WTC11 (cell line): ENCODE results near the gene HRCT1. TPM values are rescaled to one million over a fixed set of nuclear protein-coding genes. Genes with fewer than 3 reads are reported as not detected.
"Not testable (repeated sequence)": the region's sequence is repeated elsewhere in the genome, so short reads cannot be mapped to it uniquely, and the experiment has no call there.

Experiments used
- ATAC-seq: fragments of 200-7000 bp; cut with Tn5 transposase; 2 replicates; pipeline ENCODE4 v1.10.0; 2021; ENCODE audit warnings: mild to moderate bottlenecking, moderate library complexity
- CTCF ChIA-PET: fragments of 300-600 bp; sonication (Branson Sonifier 250); formaldehyde crosslinking; loops from one replicate; lab custom pipeline; 2021; ENCODE audit warnings: antibody characterized with exemption; lab: Charles Lee
- POLR2A ChIA-PET: fragments of 350-600 bp; sonication (Branson Sonifier 250); formaldehyde crosslinking; loops from one replicate; lab custom pipeline; 2021; ENCODE audit warnings: antibody characterized with exemption; lab: Charles Lee
- DNase-seq: peaks from one replicate; pipeline ENCODE4 v3.0.0; 2021; ENCODE audit warnings: low spot score
- H3K27ac Mint-ChIP-seq: 2 replicates; pipeline ENCODE4 v1.8.0; 2021; ENCODE audit warnings: mixed read lengths
- H3K27me3 Mint-ChIP-seq: 2 replicates; pipeline ENCODE4 v1.8.0; 2021; ENCODE audit warnings: low read depth, mild to moderate bottlenecking, moderate library complexity, mixed read lengths
- H3K36me3 Mint-ChIP-seq: 2 replicates; pipeline ENCODE4 v1.8.0; 2021; ENCODE audit warnings: mixed read lengths
- H3K4me1 Mint-ChIP-seq: 2 replicates; pipeline ENCODE4 v1.8.0; 2022; ENCODE audit warnings: mixed read lengths
- H3K4me3 Mint-ChIP-seq: 2 replicates; pipeline ENCODE4 v1.8.0; 2021; ENCODE audit warnings: mild to moderate bottlenecking, moderate library complexity, mixed read lengths
- H3K9me3 Mint-ChIP-seq: 2 replicates; pipeline ENCODE4 v1.8.0; 2021; ENCODE audit warnings: mixed read lengths
- ATF1 ChIP-seq: sonication (generic); formaldehyde crosslinking; IDR thresholded peaks from 2 replicates; pipeline ENCODE4 v1.8.1; 2023; ENCODE audit warnings: mild to moderate bottlenecking, moderate library complexity, missing genetic modification reagents
- CBFB ChIP-seq: sonication (generic); formaldehyde crosslinking; IDR thresholded peaks from 2 replicates; pipeline ENCODE4 v1.8.1; 2022; ENCODE audit warnings: mild to moderate bottlenecking, low read depth, missing genetic modification reagents
- GRHL2 ChIP-seq: fragments of 250-450 bp; sonication (Bioruptor Pico); IDR thresholded peaks from 2 replicates; pipeline ENCODE4 v1.8.0; 2022; ENCODE audit warnings: mild to moderate bottlenecking, moderate library complexity; ENCODE audit not compliant: insufficient replicate concordance, severe bottlenecking
- IRF2 ChIP-seq: sonication (generic); formaldehyde crosslinking; IDR thresholded peaks from 2 replicates; pipeline ENCODE4 v1.8.0; 2022; ENCODE audit warnings: low read depth, missing genetic modification reagents, borderline replicate concordance
- MYBL2 ChIP-seq: sonication (generic); formaldehyde crosslinking; IDR thresholded peaks from 2 replicates; pipeline ENCODE4 v1.8.1; 2023; ENCODE audit warnings: mild to moderate bottlenecking, moderate library complexity, missing genetic modification reagents
- NFATC4 ChIP-seq: fragments of 250-450 bp; sonication (Bioruptor Pico); IDR thresholded peaks from 2 replicates; pipeline ENCODE4 v1.9.0; 2021; ENCODE audit warnings: mild to moderate bottlenecking
- NFE2L1 ChIP-seq: sonication (generic); formaldehyde crosslinking; IDR thresholded peaks from 2 replicates; pipeline ENCODE4 v1.8.1; 2023; ENCODE audit warnings: missing genetic modification reagents
- OVOL2 ChIP-seq: fragments of 250-450 bp; sonication (Bioruptor Pico); IDR thresholded peaks from 2 replicates; pipeline ENCODE4 v1.9.0; 2021; ENCODE audit warnings: mild to moderate bottlenecking, borderline replicate concordance
- SMAD3 ChIP-seq: sonication (generic); formaldehyde crosslinking; IDR thresholded peaks from 2 replicates; pipeline ENCODE4 v1.8.0; 2022; ENCODE audit warnings: missing genetic modification reagents, mild to moderate bottlenecking, borderline replicate concordance
- ZNF138 ChIP-seq: sonication (generic); formaldehyde crosslinking; conservative IDR thresholded peaks from 2 replicates; pipeline ENCODE4 v1.8.1; 2022; ENCODE audit warnings: mild to moderate bottlenecking, moderate library complexity, missing genetic modification reagents
- ZNF671 ChIP-seq: fragments of 250-450 bp; sonication (Bioruptor Pico); IDR thresholded peaks from 2 replicates; pipeline ENCODE4 v1.8.0; 2021; ENCODE audit warnings: mild to moderate bottlenecking
- total RNA-seq: library from RNA; stranded (reverse); gene quantifications from 3 replicates; pipeline ENCODE4 v1.2.3, GENCODE V29; 2021
- TF ChIP-seq, protein P1 (sequence below): fragments of 250-450 bp; sonication (Bioruptor Pico); IDR thresholded peaks from 2 replicates; pipeline ENCODE4 v1.9.0; 2021; ENCODE audit warnings: mild to moderate bottlenecking
- TF ChIP-seq, protein P2 (sequence below): fragments of 250-450 bp; sonication (Bioruptor Pico); IDR thresholded peaks from 2 replicates; pipeline ENCODE4 v2.1.2; 2022; ENCODE audit warnings: mild to moderate bottlenecking, moderate library complexity
- TF ChIP-seq, protein P3 (sequence below): fragments of 200-600 bp; IDR thresholded peaks from 2 replicates; pipeline ENCODE4 v1.8.0; 2022; ENCODE audit warnings: antibody characterized with exemption
- TF ChIP-seq, protein P4 (sequence below): fragments of 250-450 bp; sonication (Bioruptor Pico); IDR thresholded peaks from 2 replicates; pipeline ENCODE4 v1.8.0; 2021; ENCODE audit warnings: mild to moderate bottlenecking
- TF ChIP-seq, protein P5 (sequence below): sonication (generic); formaldehyde crosslinking; IDR thresholded peaks from 2 replicates; pipeline ENCODE4 v1.8.1; 2023; ENCODE audit warnings: mild to moderate bottlenecking, missing genetic modification reagents
- TF ChIP-seq, protein P6 (sequence below): sonication (generic); formaldehyde crosslinking; IDR thresholded peaks from 2 replicates; pipeline ENCODE4 v1.8.1; 2022; ENCODE audit warnings: mild to moderate bottlenecking, missing genetic modification reagents, moderate library complexity, borderline replicate concordance
- TF ChIP-seq, protein P7 (sequence below): sonication (generic); formaldehyde crosslinking; conservative IDR thresholded peaks from 2 replicates; pipeline ENCODE4 v1.8.1; 2022; ENCODE audit warnings: mild to moderate bottlenecking, missing genetic modification reagents
- TF ChIP-seq, protein P8 (sequence below): sonication (generic); formaldehyde crosslinking; IDR thresholded peaks from 2 replicates; pipeline ENCODE4 v1.8.0; 2022; ENCODE audit warnings: missing genetic modification reagents

The HRCT1 gene
- total RNA-seq, 1 experiment from 2014 or later = not detected

DNA sequence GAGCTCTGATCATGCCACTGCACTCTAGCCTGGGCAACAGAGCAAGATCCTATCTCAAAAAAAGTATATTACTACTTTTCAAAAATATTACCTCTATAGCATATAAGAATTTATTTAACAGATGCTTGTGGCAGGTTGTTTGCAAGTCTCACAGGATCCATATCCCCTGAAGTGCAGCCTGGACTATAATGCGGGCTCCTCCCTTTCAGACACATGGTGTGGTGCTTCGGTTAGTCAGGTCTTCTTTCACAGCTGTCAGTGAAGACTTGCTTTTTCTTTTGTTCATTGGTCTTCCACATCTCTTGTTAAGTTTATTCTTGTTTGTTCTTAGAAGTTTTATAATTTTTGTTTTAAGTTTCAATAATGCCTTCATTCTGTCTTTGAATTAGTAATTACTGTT lies 9.4 kb upstream of the HRCT1 start:
- H3K27ac Mint-ChIP-seq = no peak overlapping the region
- peaks cover 5% of the 10 kb centered on the region; the same call in 1 of the 2 replicates for H3K27me3 Mint-ChIP-seq
- DNase-seq (no peak), ATAC-seq (no peak)
- no peaks in the 10 kb centered on the region for H3K4me1 Mint-ChIP-seq
- no peaks in the 10 kb centered on the region for H3K36me3 Mint-ChIP-seq
- ChIA-PET CTCF (interaction anchor here (2.3 to 6.6 kb wide), 3 partner anchors 14 to 106 kb away, joined by 7 to 33 read pairs (median 14); no protein-coding TSS in a partner anchor), POLR2A (no interaction called here)
- TF ChIP-seq, protein P1, sequence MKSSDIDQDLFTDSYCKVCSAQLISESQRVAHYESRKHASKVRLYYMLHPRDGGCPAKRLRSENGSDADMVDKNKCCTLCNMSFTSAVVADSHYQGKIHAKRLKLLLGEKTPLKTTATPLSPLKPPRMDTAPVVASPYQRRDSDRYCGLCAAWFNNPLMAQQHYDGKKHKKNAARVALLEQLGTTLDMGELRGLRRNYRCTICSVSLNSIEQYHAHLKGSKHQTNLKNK (CRISPR knock-in tag) = no peak
- TF ChIP-seq, protein P2, sequence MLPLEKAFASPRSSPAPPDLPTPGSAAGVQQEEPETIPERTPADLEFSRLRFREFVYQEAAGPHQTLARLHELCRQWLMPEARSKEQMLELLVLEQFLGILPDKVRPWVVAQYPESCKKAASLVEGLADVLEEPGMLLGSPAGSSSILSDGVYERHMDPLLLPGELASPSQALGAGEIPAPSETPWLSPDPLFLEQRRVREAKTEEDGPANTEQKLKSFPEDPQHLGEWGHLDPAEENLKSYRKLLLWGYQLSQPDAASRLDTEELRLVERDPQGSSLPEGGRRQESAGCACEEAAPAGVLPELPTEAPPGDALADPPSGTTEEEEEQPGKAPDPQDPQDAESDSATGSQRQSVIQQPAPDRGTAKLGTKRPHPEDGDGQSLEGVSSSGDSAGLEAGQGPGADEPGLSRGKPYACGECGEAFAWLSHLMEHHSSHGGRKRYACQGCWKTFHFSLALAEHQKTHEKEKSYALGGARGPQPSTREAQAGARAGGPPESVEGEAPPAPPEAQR (CRISPR knock-in tag) = no peak
- TF ChIP-seq ZNF671 (CRISPR knock-in tag) (no peak), ZNF138 (CRISPR knock-in tag) (no peak), CBFB (no peak), IRF2 (CRISPR knock-in tag) (no peak), ATF1 (CRISPR knock-in tag) (no peak), GRHL2 (CRISPR knock-in tag) (no peak), NFATC4 (CRISPR knock-in tag) (no peak)
- TF ChIP-seq, protein P3, sequence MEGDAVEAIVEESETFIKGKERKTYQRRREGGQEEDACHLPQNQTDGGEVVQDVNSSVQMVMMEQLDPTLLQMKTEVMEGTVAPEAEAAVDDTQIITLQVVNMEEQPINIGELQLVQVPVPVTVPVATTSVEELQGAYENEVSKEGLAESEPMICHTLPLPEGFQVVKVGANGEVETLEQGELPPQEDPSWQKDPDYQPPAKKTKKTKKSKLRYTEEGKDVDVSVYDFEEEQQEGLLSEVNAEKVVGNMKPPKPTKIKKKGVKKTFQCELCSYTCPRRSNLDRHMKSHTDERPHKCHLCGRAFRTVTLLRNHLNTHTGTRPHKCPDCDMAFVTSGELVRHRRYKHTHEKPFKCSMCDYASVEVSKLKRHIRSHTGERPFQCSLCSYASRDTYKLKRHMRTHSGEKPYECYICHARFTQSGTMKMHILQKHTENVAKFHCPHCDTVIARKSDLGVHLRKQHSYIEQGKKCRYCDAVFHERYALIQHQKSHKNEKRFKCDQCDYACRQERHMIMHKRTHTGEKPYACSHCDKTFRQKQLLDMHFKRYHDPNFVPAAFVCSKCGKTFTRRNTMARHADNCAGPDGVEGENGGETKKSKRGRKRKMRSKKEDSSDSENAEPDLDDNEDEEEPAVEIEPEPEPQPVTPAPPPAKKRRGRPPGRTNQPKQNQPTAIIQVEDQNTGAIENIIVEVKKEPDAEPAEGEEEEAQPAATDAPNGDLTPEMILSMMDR = no peak
- H3K4me3 Mint-ChIP-seq = no peak overlapping the region
- H3K9me3 Mint-ChIP-seq = peaks cover 4% of the 10 kb centered on the region; the same call in 1 of the 2 replicates

DNA sequence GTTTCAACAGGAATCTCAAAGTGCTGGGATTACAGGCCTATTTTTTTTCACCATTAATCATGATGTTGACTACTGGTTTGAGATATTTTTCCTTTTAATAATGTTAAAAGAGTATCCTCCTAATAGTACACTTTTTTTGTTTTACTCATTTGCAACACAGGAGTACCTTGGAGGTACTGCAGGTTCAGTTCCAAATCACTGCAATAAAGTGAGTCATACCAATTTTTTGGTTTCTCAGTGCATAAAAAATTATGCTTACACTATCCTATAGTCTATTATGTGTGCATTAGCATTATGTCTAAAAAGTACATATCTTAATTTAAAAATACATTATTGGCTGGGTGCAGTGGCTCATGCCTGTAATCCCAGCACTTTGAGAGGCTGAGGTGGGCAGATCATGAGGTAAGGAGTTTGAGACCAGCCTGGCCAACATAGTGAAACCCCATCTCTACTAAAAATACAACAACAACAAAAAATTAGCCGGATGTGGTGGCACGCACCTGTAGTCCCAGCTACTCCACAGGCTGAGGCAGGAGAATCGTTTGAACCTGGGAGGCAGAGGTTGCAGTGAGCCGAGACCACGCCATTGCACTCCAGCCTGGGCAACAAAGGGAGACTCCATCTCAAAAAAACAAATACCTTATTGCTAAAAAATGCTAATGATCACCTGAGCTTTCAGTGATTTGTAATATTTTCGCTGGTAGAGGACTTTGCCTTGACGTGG lies 8.5 kb upstream of the HRCT1 start:
- H3K27me3 Mint-ChIP-seq, H3K27ac Mint-ChIP-seq, H3K36me3 Mint-ChIP-seq, DNase-seq, H3K4me1 Mint-ChIP-seq, ATAC-seq, H3K4me3 Mint-ChIP-seq, H3K9me3 Mint-ChIP-seq, POLR2A ChIA-PET: not testable (repeated sequence)
- CTCF ChIA-PET = interaction anchor here (1.4 to 6.6 kb wide), 6 partner anchors 15 to 107 kb away, joined by 4 to 33 read pairs (median 4); partner anchors contain the start of genes FAM221B and TMEM8B

DNA sequence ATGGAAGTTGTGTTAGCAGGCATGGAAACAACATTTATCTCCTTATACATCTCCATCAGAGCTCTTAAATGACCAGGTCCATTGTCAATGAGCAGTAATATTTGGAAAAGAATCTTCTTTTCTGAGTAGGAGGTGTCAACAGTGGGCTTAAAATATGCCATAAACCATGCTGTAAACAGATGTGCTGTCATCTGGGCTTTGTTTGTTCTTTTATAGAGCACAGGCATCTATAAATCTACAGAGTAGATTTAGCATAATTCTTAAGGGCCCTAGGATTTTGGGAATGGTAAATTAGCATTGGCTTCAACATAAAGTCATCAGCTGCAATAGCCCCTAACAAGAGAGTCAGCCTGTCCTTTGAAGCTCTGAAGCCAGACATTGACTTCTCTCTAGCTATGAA lies 7.7 kb upstream of the HRCT1 start:
- DNase-seq = no peak
- Mint-ChIP-seq H3K4me1 (no peaks in the 10 kb centered on the region), H3K9me3 (peaks cover 4% of the 10 kb centered on the region; the same call in 1 of the 2 replicates), H3K27ac (no peak overlapping the region), H3K4me3 (no peak overlapping the region), H3K27me3 (peaks cover 5% of the 10 kb centered on the region; the same call in 1 of the 2 replicates), H3K36me3 (no peaks in the 10 kb centered on the region)
- POLR2A ChIA-PET = no interaction called here
- no peak for ATAC-seq
- CTCF ChIA-PET = interaction anchor here (1.4 to 6.6 kb wide), 6 partner anchors 16 to 108 kb away, joined by 4 to 33 read pairs (median 4); partner anchors contain the start of genes FAM221B and TMEM8B
- TF ChIP-seq, protein P4, sequence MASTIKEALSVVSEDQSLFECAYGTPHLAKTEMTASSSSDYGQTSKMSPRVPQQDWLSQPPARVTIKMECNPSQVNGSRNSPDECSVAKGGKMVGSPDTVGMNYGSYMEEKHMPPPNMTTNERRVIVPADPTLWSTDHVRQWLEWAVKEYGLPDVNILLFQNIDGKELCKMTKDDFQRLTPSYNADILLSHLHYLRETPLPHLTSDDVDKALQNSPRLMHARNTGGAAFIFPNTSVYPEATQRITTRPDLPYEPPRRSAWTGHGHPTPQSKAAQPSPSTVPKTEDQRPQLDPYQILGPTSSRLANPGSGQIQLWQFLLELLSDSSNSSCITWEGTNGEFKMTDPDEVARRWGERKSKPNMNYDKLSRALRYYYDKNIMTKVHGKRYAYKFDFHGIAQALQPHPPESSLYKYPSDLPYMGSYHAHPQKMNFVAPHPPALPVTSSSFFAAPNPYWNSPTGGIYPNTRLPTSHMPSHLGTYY (CRISPR knock-in tag) = no peak
- TF ChIP-seq NFE2L1 (CRISPR knock-in tag) = no peak
- TF ChIP-seq, protein P5, sequence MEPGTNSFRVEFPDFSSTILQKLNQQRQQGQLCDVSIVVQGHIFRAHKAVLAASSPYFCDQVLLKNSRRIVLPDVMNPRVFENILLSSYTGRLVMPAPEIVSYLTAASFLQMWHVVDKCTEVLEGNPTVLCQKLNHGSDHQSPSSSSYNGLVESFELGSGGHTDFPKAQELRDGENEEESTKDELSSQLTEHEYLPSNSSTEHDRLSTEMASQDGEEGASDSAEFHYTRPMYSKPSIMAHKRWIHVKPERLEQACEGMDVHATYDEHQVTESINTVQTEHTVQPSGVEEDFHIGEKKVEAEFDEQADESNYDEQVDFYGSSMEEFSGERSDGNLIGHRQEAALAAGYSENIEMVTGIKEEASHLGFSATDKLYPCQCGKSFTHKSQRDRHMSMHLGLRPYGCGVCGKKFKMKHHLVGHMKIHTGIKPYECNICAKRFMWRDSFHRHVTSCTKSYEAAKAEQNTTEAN (CRISPR knock-in tag) = no peak
- no peak for TF ChIP-seq OVOL2
- TF ChIP-seq, protein P6, sequence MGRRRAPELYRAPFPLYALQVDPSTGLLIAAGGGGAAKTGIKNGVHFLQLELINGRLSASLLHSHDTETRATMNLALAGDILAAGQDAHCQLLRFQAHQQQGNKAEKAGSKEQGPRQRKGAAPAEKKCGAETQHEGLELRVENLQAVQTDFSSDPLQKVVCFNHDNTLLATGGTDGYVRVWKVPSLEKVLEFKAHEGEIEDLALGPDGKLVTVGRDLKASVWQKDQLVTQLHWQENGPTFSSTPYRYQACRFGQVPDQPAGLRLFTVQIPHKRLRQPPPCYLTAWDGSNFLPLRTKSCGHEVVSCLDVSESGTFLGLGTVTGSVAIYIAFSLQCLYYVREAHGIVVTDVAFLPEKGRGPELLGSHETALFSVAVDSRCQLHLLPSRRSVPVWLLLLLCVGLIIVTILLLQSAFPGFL (CRISPR knock-in tag) = no peak
- TF ChIP-seq, protein P7, sequence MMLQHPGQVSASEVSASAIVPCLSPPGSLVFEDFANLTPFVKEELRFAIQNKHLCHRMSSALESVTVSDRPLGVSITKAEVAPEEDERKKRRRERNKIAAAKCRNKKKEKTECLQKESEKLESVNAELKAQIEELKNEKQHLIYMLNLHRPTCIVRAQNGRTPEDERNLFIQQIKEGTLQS = no peak
- TF ChIP-seq, protein P8, sequence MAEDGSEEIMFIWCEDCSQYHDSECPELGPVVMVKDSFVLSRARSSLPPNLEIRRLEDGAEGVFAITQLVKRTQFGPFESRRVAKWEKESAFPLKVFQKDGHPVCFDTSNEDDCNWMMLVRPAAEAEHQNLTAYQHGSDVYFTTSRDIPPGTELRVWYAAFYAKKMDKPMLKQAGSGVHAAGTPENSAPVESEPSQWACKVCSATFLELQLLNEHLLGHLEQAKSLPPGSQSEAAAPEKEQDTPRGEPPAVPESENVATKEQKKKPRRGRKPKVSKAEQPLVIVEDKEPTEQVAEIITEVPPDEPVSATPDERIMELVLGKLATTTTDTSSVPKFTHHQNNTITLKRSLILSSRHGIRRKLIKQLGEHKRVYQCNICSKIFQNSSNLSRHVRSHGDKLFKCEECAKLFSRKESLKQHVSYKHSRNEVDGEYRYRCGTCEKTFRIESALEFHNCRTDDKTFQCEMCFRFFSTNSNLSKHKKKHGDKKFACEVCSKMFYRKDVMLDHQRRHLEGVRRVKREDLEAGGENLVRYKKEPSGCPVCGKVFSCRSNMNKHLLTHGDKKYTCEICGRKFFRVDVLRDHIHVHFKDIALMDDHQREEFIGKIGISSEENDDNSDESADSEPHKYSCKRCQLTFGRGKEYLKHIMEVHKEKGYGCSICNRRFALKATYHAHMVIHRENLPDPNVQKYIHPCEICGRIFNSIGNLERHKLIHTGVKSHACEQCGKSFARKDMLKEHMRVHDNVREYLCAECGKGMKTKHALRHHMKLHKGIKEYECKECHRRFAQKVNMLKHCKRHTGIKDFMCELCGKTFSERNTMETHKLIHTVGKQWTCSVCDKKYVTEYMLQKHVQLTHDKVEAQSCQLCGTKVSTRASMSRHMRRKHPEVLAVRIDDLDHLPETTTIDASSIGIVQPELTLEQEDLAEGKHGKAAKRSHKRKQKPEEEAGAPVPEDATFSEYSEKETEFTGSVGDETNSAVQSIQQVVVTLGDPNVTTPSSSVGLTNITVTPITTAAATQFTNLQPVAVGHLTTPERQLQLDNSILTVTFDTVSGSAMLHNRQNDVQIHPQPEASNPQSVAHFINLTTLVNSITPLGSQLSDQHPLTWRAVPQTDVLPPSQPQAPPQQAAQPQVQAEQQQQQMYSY = no peak
- TF ChIP-seq MYBL2 (CRISPR knock-in tag) = no peak
- TF ChIP-seq SMAD3 (CRISPR knock-in tag) = no peak
- no peak for TF ChIP-seq NFATC4 (CRISPR knock-in tag)
